Stimulated activated CD4-positive, alpha-beta T cell treated with anti-CD3 and anti-CD28 coated beads, Interleukin-15, amount 100 ng/mL, for 1 hour (primary cell): Measurements from ENCODE around the gene TBC1D1.
"Not testable (repeated sequence)": the region's sequence is repeated elsewhere in the genome, so short reads cannot be mapped to it uniquely, and the experiment has no call there.

Experiments used
- DNase-seq, 2 donors: peaks; one replicate each; pipeline ENCODE4 v3.0.0-alpha.2; 2020; ENCODE audit warnings: low read depth in 1 of 2, low spot score in 1 of 2

Gene TBC1D1

GRCh38 chr4:37960679-37961450 is 70.0 kb downstream of the TBC1D1 start:
- DNase-seq: no peak

DNA sequence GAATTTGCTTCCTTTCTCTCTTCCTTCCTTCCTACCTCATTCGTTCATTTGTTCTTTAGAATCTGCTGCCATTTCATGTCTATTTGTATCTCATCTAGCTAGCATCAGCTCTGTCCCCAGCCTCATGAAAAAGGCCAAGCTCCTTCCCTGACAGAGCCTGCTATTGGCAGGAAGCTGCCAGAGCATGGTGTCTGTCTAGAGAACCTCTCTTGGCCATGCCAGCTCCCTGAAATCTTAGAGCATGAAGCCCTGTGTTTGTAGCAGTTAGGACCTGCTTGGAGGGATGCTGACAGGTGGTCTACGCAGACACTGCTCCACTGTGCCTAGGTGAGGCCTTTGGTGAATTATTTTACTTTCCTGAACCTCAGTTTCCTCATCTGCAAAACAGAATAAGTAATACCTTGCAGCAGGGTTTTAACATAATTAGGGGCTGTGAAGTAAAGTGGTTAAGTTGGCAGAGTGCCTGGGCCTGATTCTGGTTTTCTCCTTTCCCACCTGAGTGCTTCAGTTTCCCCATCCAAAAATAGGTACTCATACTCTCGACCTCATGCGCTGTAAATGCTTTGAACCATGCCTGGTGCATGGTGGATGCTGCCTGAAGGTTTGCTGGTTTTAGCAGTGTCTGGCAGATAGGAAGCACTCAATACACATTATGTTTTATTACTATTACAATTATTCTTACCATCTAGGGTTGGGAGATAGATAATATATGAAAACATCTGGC is 74.0 kb downstream of the TBC1D1 start:
- no peak for DNase-seq

GRCh38 chr4:37966044-37966443 is 75.2 kb downstream of the TBC1D1 start:
- no peak for DNase-seq

GRCh38 chr4:37967736-37968135 is 76.9 kb downstream of the TBC1D1 start:
- DNase-seq: no peak

GRCh38 chr4:37968747-37969146 is 77.9 kb downstream of the TBC1D1 start:
- DNase-seq: no peak

- peak; percentile 8 to 58 for DNase-seq
Measured at GRCh38 chr4:37970702-37971101, 79.8 kb downstream of the TBC1D1 start.

DNA sequence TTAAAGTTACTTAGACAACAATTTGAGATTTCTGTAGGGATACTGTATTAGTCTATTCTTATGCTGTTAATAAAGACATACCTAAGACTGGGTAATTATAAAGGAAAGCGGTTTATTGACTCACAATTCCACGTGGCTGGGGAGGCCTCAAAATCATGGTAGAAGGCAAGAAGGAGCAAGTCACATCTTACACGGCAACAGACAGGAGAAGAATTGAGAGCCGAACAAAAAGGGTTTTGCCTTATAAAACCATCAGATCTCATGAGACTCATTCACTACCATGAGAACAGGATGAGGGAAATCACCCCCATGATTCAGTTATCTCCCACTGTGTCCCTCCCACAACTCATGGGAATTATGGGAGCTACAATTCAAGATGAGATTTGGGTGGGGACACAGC is 80.3 kb downstream of the TBC1D1 start:
- DNase-seq: no peak

DNA sequence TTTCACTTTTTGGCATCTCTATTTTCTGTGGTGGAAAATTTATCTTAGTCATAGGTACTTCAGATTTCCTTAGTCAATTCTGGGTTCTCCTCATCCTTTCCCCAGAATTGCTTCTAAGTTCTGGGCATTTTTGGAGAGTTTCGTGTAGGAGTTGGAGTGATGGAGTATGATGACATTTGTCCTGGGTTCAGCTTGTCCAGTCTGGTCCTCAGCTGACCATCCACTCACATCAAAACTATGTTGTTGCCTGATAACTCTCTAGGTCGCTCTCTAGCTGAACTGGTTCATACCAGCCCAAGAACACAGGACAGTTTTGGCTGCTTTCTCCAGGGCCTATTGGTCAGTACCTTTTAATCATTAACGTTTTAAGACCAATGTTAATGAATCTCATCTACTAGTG is 82.6 kb downstream of the TBC1D1 start:
- no peak for DNase-seq

DNA sequence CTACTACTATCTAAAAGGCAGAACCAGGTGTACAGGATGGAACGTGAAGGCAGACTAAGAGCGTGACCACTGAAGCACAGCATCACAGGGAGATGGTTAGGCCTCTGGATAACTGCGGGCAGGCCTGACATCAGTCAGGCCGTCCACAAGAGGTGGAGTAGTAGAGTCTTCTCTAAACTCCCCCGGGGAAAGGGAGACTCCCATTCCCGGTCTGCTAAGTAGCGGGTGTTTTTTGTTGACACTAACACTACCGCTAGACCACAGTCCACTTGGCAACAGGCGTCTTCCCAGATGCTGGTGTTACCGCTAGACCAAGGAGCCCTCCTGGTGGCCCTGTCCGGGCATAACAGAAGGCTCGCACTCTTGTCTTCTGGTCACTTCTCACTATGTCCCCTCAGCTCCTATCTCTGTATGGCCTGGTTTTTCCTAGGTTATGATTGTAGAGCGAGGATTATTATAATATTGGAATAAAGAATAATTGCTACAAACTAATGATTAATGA is 84.5 kb downstream of the TBC1D1 start:
- DNase-seq: not testable (repeated sequence)

DNA sequence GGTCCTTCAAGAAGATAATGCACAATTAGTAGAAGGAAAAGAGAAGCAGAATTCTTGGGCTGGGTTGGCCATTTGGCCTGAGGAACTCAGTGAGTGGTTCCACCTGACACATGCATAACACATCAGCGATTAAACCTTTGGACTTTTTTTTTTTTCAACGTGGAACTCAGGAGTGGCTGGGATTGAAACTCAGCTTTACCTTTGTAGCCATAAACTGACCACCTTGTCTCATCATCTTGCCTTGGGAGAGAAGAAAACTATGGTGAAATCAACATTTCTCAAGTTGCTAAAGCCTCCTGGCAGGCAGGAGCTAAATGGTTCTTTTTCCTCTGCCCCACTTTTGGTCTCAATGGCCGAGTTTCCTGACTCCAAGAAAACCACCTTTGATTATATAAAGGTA is 85.6 kb downstream of the TBC1D1 start:
- DNase-seq: no peak

DNA sequence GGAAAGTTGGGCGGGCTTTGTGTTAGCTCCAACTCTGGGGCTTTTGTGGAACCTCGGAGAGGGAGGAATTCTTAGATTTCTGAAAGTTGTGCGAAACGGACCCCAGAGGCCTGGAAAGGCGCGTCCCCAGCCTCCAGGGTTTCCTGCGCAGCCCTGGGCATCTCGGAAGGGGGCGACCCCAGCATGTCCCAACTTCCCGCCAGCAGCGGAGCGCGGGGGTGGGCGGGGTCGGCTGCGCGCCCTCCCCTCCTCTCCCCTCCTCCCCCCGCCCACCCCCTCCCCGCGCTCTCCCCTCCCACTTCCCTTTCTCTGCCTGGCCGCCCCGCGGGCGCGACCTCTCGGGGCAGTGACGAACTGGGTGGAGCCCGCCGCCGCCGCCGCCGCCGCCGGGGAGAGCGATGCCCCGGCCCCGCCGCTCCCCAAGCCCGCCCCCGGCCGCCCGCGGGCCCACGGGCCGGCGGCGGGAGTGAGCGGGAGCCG is 86.1 kb downstream of the TBC1D1 start:
- DNase-seq: peak; percentile 56 to 66

DNA sequence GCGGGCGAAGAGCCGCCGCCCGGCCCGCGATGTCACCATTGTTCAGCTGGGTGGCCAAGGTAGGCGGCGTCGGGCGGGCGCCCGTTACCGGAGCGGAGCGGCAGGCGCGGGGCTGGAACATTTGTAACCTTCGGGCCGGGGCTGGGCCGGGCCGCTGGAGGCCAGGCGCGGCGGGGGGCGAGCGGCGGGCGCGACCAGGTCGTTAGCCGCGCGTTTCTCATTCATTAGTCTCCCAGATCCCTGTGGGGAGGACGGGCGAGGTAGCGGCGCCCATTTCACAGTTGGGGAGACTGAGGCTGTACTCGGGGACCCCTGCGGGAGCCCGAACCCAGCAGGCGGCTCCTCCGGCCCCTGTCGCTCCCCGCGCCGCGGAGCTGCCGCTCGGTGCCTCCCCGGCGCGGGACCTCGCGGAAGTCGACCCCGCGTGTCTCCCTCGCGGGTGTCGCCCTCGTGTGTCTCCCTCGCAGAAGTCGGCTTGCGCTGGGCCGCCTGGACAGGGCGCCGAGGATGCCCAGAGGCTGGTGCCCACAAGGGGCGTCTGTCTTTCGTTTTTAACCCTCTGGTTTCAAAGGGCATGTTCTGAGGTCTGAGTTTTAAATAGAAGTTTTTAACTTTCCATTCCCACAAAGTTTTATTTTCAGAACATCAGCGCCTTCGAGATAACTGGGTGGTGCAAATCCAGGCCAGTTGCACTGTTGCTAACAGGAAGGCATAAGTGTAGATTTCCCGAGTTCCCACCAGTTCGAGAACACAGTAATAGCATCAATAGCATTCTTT is 86.8 kb downstream of the TBC1D1 start:
- peak; percentile 48 to 50 for DNase-seq

GRCh38 chr4:37978248-37978924 is 87.5 kb downstream of the TBC1D1 start:
- DNase-seq: no peak

DNA sequence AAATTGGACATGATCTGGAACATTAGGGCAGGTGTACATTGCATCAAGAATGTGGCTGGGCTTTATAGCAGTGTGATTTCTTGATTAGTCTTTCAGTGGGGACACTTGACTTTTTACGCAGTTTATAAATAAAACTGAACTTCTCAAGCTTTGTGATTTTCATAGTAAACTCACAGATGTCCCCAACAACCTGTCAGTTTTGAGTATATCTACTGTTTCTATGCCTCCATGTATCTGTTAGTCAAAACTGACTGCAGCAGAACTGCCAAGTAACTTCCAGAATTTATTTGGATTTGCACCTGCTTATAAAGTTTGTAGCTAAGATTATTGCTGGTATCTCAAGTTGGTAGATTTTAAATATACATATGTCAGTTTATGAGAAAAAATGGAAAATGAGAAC is 89.4 kb downstream of the TBC1D1 start:
- DNase-seq: no peak

DNA sequence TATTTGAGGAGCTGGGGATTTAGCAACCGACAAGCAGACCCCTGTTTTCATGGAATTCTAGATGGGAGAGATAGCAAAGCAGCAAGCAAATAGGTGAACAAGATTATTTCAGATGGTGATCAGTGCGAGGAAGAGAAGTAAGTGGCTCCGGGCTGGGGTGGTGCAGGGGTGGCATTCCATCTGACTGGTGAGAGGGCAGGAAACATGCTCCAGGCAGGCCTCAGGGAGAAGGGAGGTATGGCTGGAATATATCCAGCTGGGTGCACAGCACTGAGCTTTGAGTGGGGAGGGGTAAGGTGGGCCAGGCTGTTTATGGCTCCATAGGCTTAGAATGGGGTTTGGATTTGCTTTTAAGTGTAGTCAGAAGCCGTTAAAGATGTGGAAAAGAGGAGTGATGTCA is 90.5 kb downstream of the TBC1D1 start:
- DNase-seq: no peak

DNA sequence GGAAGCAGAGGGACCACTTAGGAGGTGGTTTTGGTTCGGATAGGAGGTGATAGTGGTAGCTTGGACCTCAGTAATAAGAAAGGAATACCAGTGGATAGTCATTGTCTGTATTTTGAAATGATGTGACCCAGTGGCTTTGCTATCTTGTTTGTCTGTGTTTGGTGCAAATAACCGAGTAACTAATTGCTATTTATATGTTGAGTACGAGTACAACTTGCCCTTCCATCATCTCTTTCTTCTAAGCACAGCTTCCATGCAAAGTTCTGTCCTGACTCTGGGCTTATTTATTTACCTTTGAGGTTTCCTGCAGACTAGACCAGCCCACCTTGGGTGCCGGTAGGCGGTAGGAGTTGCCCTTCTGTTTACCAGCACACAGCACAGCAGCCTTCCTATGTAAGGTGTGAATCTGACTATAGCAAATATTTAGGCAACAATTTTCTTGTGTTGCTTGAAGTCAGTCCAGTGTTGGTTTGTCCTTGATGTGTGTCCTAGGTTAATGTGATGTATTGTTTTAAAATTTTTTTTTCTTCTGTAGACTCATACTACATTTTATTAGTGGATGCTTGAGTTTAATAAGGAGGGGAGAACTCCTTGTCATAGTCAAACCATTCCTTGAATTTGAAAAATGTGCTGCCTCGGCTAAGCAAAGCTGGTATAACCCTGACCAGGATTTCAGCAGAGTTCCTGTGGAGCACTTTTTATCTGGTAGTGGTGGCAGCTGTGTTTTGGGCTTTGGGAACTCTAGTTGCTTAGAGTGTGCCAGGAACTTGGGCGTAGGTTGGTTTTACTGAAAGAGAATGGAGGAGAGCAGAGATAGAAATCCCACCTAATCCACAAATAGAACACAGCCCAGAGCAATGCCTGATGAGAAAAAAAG is 91.2 kb downstream of the TBC1D1 start:
- no peak for DNase-seq

DNA sequence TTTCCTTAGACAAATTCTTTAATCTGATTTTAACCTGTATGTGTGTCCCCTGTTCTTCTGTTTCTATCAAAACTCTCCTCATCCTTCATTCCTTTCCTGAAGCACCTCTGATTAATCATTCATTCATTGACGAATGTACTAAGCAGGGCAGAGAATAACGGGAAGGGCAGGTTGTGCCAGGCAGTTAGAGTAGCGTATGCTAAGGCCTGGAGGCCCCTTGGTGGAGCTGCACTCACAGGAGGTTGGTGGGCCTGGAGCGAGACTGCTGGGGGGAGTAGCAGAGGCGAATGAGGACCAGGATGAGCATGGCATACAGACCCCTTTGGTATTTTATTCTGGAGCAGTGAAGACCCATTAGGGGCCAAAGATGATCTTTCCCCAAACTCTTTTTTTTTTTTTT is 91.9 kb downstream of the TBC1D1 start:
- no peak for DNase-seq

DNA sequence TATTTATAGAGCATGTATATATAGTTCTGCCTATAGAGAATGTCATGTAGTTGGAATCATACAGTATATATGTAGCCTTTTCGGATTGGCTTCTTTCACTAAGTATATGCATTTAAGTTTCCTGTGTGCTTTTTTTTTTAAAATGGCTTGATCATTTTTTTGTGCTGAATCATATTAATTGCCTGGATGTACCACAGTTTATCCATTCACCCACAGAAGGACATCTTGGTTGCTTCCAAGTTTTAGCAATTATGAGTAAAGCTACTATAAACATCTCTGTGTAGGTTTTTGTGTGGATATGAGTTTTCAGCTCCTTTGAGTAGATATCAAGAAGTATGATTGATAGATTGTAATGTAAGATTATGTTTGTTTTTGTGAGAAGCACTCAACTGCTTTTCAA is 93.1 kb downstream of the TBC1D1 start:
- no peak for DNase-seq

DNA sequence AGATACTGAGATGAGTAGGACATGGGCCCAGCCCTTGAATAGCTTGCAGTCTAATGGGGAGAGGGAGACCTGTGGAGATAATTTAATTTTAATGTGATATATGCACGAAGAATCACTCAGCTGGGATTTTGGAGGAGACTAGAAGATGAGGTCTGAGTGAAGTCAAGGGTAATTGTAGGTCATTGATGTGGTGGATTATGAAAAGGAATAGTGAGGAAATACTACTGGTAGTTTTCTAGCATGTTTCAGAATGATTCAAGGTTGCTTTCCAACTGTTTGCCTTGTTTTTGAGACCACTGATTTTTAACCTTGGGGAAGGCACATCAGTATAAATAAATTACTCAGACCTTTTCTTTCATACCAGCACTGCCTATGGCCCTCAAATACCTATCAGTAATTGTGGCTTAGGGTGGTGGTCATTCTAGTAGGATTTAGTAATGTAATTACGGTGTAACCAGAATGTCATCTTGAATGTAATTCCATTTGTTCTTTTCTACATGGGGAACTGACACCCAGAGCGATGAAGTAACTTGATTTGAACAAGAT is 94.9 kb downstream of the TBC1D1 start:
- no peak for DNase-seq

DNA sequence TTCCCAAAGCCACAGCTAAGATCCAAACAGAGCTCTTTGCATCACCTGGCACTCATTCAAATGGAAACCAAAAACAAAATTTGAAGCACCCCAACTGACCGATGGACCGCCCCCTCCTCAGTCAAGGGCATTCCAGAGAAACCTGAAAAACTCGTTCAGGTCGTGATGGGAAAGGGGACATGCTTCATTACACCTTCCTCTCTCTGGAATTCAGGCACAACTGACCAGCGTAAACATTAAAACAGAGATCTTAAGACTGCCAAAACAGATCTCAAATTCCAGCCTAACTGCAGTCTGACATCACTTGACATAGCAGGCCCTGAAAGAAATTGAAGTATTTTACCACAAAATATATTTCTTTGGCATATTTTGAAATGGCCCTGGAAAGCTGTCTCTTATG is 97.8 kb downstream of the TBC1D1 start:
- no peak for DNase-seq
